Right atrium auricular region (tissue), 2 donors: ENCODE results near the gene OR6C2. TPM values are rescaled to one million over a fixed set of nuclear protein-coding genes. Genes with fewer than 3 reads are reported as not detected.

ENCODE experiments used
- DNase-seq: peaks from one replicate; pipeline ENCODE4 v3.0.0-alpha.2; 2019; ENCODE audit warnings: low spot score
- H3K27ac ChIP-seq, 2 donors: fragments of 200-600 bp; sonication (generic); 1 replicate in 1 of 2; 2 replicates in 1 of 2; pipeline ENCODE4 v1.5.1; 2016 to 2019
- H3K27me3 ChIP-seq, 2 donors: fragments of 200-600 bp; sonication (generic); one replicate each; pipeline versions ENCODE4 v1.5.1 to v1.6.0; 2017 to 2019
- H3K36me3 ChIP-seq: fragments of 200-600 bp; sonication (generic); one replicate; pipeline ENCODE4 v1.5.1; 2016
- H3K4me1 ChIP-seq, 2 donors: fragments of 200-600 bp; sonication (generic); one replicate each; pipeline versions ENCODE4 v1.5.1 to v1.6.0; 2017 to 2019
- H3K4me3 ChIP-seq, 2 donors: fragments of 200-600 bp; sonication (generic); 1 replicate in 1 of 2; 2 replicates in 1 of 2; pipeline ENCODE4 v1.5.1; 2017 to 2019; ENCODE audit warnings: mild to moderate bottlenecking in 1 of 2, moderate library complexity in 1 of 2
- H3K9me3 ChIP-seq, 2 donors: fragments of 200-600 bp; sonication (generic); one replicate each; pipeline ENCODE4 v1.5.1; 2019
- CTCF ChIP-seq, 2 donors: fragments of 200-600 bp; sonication (generic); IDR thresholded peaks; one replicate each; pipeline ENCODE4 v1.5.1; 2019; ENCODE audit warnings: antibody characterized with exemption in 2 of 2
- total RNA-seq, 2 donors: library from RNA; depleted of rRNA; stranded (reverse); fragments of >200 nt; gene quantifications; one replicate each; pipeline ENCODE4 v1.1.0, GENCODE V29; 2016

The OR6C2 gene
- total RNA-seq, 2 donors from 2014 or later, result not detected

GRCh38 chr12:55501601-55502000 lies 57.7 kb downstream of the OR6C2 start:
- no peak for TF ChIP-seq CTCF (IDR thresholded peaks at IDR 0.05)
- Histone ChIP-seq H3K36me3 (no peaks in the 10 kb centered on the region), H3K4me1 (no peaks in the 10 kb centered on the region), H3K27ac (no peak overlapping the region), H3K9me3 (no peaks in the 10 kb centered on the region), H3K4me3 (no peak overlapping the region), H3K27me3 (no peaks in the 10 kb centered on the region)
- DNase-seq, result no peak

Other genes starting within 250 kb of the OR6C2 start
- not detected for gene OR10A7, start 223.1 kb upstream of the OR6C2 start, total RNA-seq
- gene OR6C74, start 199.5 kb upstream of the OR6C2 start, total RNA-seq, result not detected
- gene OR6C6, start 147.5 kb upstream of the OR6C2 start, total RNA-seq, result not detected
- gene OR6C1, start 129.7 kb upstream of the OR6C2 start, total RNA-seq, result not detected
- not detected for gene OR6C3, start 113.3 kb upstream of the OR6C2 start, total RNA-seq
- gene OR6C75, start 81.1 kb upstream of the OR6C2 start, total RNA-seq, result not detected
- not detected for gene OR6C65, start 43.5 kb upstream of the OR6C2 start, total RNA-seq
- not detected for gene OR6C76, start 17.8 kb upstream of the OR6C2 start, total RNA-seq
- gene OR6C70, start 26.1 kb downstream of the OR6C2 start, total RNA-seq, result not detected
- gene OR6C68, start 48.3 kb downstream of the OR6C2 start, total RNA-seq, result not detected
- not detected for gene OR6C4, start 105.5 kb downstream of the OR6C2 start, total RNA-seq
- not detected for gene OR2AP1, start 128.4 kb downstream of the OR6C2 start, total RNA-seq
- not detected for gene OR10P1, start 192.8 kb downstream of the OR6C2 start, total RNA-seq